Measurements from ENCODE around the gene IFNA21.
A peak's percentile ranks its signal among the peaks of the same experiment; 100 is the strongest.
"Not testable (repeated sequence)": the region's sequence is repeated elsewhere in the genome, so short reads cannot be mapped to it uniquely, and the experiment has no call there.

GRCh38 chr9:21194867-21195776 lies 28.7 kb upstream of the IFNA21 start:
- peak; percentile 27 to 45 (median 42) for TF ChIP-seq CTCF (IDR thresholded peaks at IDR 0.05)
- not testable (repeated sequence) for TF ChIP-seq POLR2A (IDR thresholded peaks at IDR 0.05)

Data from tibial nerve (tissue), 3 donors.